DMS53 (cell line): ENCODE measurements around the gene KCNJ14.
"Not testable (repeated sequence)": the region's sequence is repeated elsewhere in the genome, so short reads cannot be mapped to it uniquely, and the experiment has no call there.

ENCODE experiments used
- DNase-seq: peaks from one replicate; lab custom pipeline; 2025; lab: John Stamatoyannopoulos, UW

Gene KCNJ14

GRCh38 chr19:48487948-48488347, 32.6 kb downstream of the KCNJ14 start:
- peak; percentile 37 for DNase-seq

GRCh38 chr19:48488478-48488877, 33.1 kb downstream of the KCNJ14 start:
- DNase-seq = not testable (repeated sequence)

GRCh38 chr19:48489608-48490216, 34.3 kb downstream of the KCNJ14 start:
- DNase-seq = peak; percentile 81

- peak; percentile 58 for DNase-seq
Observed at GRCh38 chr19:48490981-48491792, 35.8 kb downstream of the KCNJ14 start.

- no peak for DNase-seq
Observed at GRCh38 chr19:48491793-48492123, 36.4 kb downstream of the KCNJ14 start.

- DNase-seq = peak; percentile 99
Observed at GRCh38 chr19:48492925-48493717, 37.7 kb downstream of the KCNJ14 start.

- DNase-seq = no peak
Observed at GRCh38 chr19:48493718-48494401, 38.5 kb downstream of the KCNJ14 start.

- DNase-seq = no peak
Observed at GRCh38 chr19:48495396-48495795, 40.0 kb downstream of the KCNJ14 start.

GRCh38 chr19:48496959-48497727, 41.8 kb downstream of the KCNJ14 start:
- peak; percentile 61 for DNase-seq

- peak; percentile 64 for DNase-seq
Observed at GRCh38 chr19:48497728-48498594, 42.6 kb downstream of the KCNJ14 start.

- DNase-seq = peak; percentile 54
Observed at GRCh38 chr19:48498595-48499311, 43.4 kb downstream of the KCNJ14 start.

GRCh38 chr19:48499316-48500090, 44.1 kb downstream of the KCNJ14 start:
- peak; percentile 62 for DNase-seq

- DNase-seq = no peak
Observed at GRCh38 chr19:48500830-48501493, 45.6 kb downstream of the KCNJ14 start.

GRCh38 chr19:48501494-48502349, 46.3 kb downstream of the KCNJ14 start:
- peak; percentile 99 for DNase-seq

- no peak for DNase-seq
Observed at GRCh38 chr19:48502350-48503018, 47.1 kb downstream of the KCNJ14 start.

- peak; percentile 81 for DNase-seq
Observed at GRCh38 chr19:48506138-48506733, 50.9 kb downstream of the KCNJ14 start.
